ENCODE measurements around the gene EHF. TPM values are rescaled to one million over a fixed set of nuclear protein-coding genes. Genes with fewer than 3 reads are reported as not detected.

The EHF gene
- total RNA-seq, 1 donor from 2014 or later, result 60.5 TPM

DNA sequence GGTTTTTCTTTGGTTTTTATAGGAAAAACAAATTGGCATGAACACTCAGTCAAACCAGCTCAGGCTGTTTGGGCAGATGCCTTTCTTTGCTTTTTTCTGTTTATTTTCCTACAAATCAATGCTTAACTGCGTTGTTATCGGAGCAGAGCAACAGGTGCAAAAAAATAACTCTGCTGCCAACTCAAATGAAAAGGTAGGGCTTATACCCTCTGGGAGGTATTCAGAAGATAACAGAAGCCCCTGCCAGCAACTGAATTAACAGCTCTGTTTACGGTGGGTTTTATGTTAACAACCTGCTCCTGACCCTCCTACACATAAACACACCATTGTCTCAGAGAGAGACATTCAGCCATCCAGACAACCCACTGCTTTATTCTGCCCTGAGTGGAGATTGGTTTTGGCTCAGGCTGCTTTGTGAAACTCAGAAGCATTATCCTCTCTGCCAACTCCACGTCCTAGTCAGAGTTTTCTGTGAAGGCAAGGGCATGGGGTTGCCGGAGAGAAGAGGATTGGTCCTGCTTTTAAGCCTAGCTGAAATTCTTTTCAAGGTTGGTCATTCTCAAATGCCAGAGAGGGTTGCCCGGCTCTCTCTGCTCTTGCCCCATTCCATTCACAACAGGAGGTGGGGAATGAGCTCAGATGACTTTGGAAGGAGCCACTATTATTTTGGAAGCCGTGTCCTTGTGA lies 11.4 kb downstream of the EHF start:
- intact Hi-C loops (cut with DNase I), result no loop called here
- Histone ChIP-seq H3K4me3 (no peak overlapping the region), H3K36me3 (no peaks in the 10 kb centered on the region), H3K27ac (peak overlapping the region; percentile 68), H3K9me3 (no peaks in the 10 kb centered on the region), H3K4me1 (peaks cover 24% of the 10 kb centered on the region), H3K27me3 (ENCODE audit: low read depth) (no peaks in the 10 kb centered on the region)
- TF ChIP-seq CTCF (IDR thresholded peaks at IDR 0.05), result no peak
- DNase-seq, result no peak
- ATAC-seq, result peak; percentile 61 to 75

GRCh38 chr11:34633640-34633989 lies 12.7 kb downstream of the EHF start:
- DNase-seq (no peak), ATAC-seq (no peak)
- Histone ChIP-seq H3K4me1 (peaks cover 24% of the 10 kb centered on the region), H3K27me3 (ENCODE audit: low read depth) (no peaks in the 10 kb centered on the region), H3K36me3 (no peaks in the 10 kb centered on the region), H3K4me3 (no peak overlapping the region), H3K9me3 (no peaks in the 10 kb centered on the region), H3K27ac (peak overlapping the region; percentile 58)
- TF ChIP-seq CTCF (IDR thresholded peaks at IDR 0.05), result no peak
- intact Hi-C loops (cut with DNase I), result no loop called here

- Histone ChIP-seq H3K27me3 (ENCODE audit: low read depth) (no peaks in the 10 kb centered on the region), H3K9me3 (no peaks in the 10 kb centered on the region), H3K4me1 (peaks cover 30% of the 10 kb centered on the region), H3K36me3 (no peaks in the 10 kb centered on the region), H3K27ac (peak overlapping the region; percentile 58), H3K4me3 (no peak overlapping the region)
- no peak for TF ChIP-seq CTCF (IDR thresholded peaks at IDR 0.05)
- intact Hi-C loops (cut with DNase I), result no loop called here
- ATAC-seq, result peak in 1 of 2 donors; percentile 45
- DNase-seq, result no peak
These were observed 13.2 kb downstream of the EHF start for GRCh38 chr11:34633990-34634693.

DNA sequence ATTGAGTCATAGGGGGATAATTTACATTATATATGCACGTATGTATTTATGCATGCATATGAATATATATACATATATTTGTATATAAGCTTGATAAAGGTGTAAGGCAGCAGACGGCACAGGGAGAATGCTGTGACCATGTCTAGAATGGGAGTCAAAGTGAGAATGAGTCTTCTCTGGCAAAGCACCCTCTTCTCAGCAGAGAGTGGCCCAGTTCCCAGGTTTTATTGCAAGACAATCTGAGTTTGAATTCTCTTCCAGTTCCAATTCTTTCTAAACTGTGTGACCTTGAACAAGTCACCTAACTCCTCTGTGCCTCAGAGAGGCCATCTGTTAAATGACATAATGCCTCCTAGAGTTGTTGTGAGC lies 13.8 kb downstream of the EHF start:
- Histone ChIP-seq H3K27me3 (ENCODE audit: low read depth) (no peaks in the 10 kb centered on the region), H3K9me3 (no peaks in the 10 kb centered on the region), H3K4me1 (peaks cover 34% of the 10 kb centered on the region), H3K36me3 (no peaks in the 10 kb centered on the region), H3K4me3 (no peak overlapping the region), H3K27ac (no peak overlapping the region)
- intact Hi-C loops (cut with DNase I), result no loop called here
- no peak for TF ChIP-seq CTCF (IDR thresholded peaks at IDR 0.05)
- ATAC-seq (no peak), DNase-seq (no peak)

GRCh38 chr11:34636127-34636526 lies 15.2 kb downstream of the EHF start:
- Histone ChIP-seq H3K4me1 (peaks cover 39% of the 10 kb centered on the region), H3K27ac (no peak overlapping the region), H3K9me3 (no peaks in the 10 kb centered on the region), H3K4me3 (no peak overlapping the region), H3K36me3 (no peaks in the 10 kb centered on the region), H3K27me3 (ENCODE audit: low read depth) (no peaks in the 10 kb centered on the region)
- ATAC-seq, result no peak
- intact Hi-C loops (cut with DNase I), result no loop called here
- no peak for TF ChIP-seq CTCF (IDR thresholded peaks at IDR 0.05)
- no peak for DNase-seq

Measured in lower lobe of right lung (tissue), 2 donors.